ENCODE results near the gene HNRNPM. TPM values are rescaled to one million over a fixed set of nuclear protein-coding genes. Genes with fewer than 3 reads are reported as not detected.
"Not testable (repeated sequence)": the region's sequence is repeated elsewhere in the genome, so short reads cannot be mapped to it uniquely, and the experiment has no call there.

HNRNPM gene
- total RNA-seq, 6 experiments from 2014 or later = 144 to 217 (median 194) TPM

GRCh38 chr19:8416796-8417195, 28.0 kb upstream of the HNRNPM start:
- H3K9me3 Mint-ChIP-seq = no peaks in the 10 kb centered on the region
- peaks cover 5% of the 10 kb centered on the region; the same call in 1 of the 2 replicates for H3K4me1 Mint-ChIP-seq (ENCODE audit: low read depth)
- H3K27me3 Mint-ChIP-seq (ENCODE audit: insufficient read depth) = peaks cover 2% of the 10 kb centered on the region; the same call in 1 of the 2 replicates
- no peak for TF ChIP-seq CTCF (IDR thresholded peaks at IDR 0.05)
- no peak overlapping the region for H3K4me3 Mint-ChIP-seq
- H3K27ac Mint-ChIP-seq = no peak overlapping the region
- no peak for DNase-seq
- no peaks in the 10 kb centered on the region for H3K36me3 Mint-ChIP-seq (ENCODE audit: low read depth)

GRCh38 chr19:8421484-8422461, 23.0 kb upstream of the HNRNPM start:
- TF ChIP-seq CTCF (IDR thresholded peaks at IDR 0.05) = no peak
- H3K27me3 Mint-ChIP-seq (ENCODE audit: insufficient read depth) = no peaks in the 10 kb centered on the region; the same call in 1 of the 2 replicates
- no peak overlapping the region for H3K4me3 Mint-ChIP-seq
- no peaks in the 10 kb centered on the region for H3K36me3 Mint-ChIP-seq (ENCODE audit: low read depth)
- H3K9me3 Mint-ChIP-seq = no peaks in the 10 kb centered on the region
- peaks cover 15% of the 10 kb centered on the region for H3K4me1 Mint-ChIP-seq (ENCODE audit: low read depth)
- no peak for DNase-seq
- H3K27ac Mint-ChIP-seq = no peak overlapping the region

- H3K27ac Mint-ChIP-seq = peak overlapping the region; percentile 64
- peak; percentile 97 for DNase-seq
- no peaks in the 10 kb centered on the region; the same call in 1 of the 2 replicates for H3K27me3 Mint-ChIP-seq (ENCODE audit: insufficient read depth)
- H3K36me3 Mint-ChIP-seq (ENCODE audit: low read depth) = no peaks in the 10 kb centered on the region
- H3K4me3 Mint-ChIP-seq = peak overlapping the region; percentile 39; the same call in 1 of the 2 replicates
- TF ChIP-seq CTCF (IDR thresholded peaks at IDR 0.05) = no peak
- no peaks in the 10 kb centered on the region for H3K9me3 Mint-ChIP-seq
- H3K4me1 Mint-ChIP-seq (ENCODE audit: low read depth) = peaks cover 15% of the 10 kb centered on the region
Observed at GRCh38 chr19:8423817-8424223, 21.0 kb upstream of the HNRNPM start.

- not testable (repeated sequence) for H3K27me3 Mint-ChIP-seq (ENCODE audit: insufficient read depth); H3K4me3 Mint-ChIP-seq; H3K27ac Mint-ChIP-seq; H3K9me3 Mint-ChIP-seq; H3K36me3 Mint-ChIP-seq (ENCODE audit: low read depth); DNase-seq
- peaks cover 15% of the 10 kb centered on the region for H3K4me1 Mint-ChIP-seq (ENCODE audit: low read depth)
Observed at GRCh38 chr19:8425331-8425730, 19.4 kb upstream of the HNRNPM start.

GRCh38 chr19:8426283-8426682, 18.5 kb upstream of the HNRNPM start:
- Mint-ChIP-seq H3K36me3 (ENCODE audit: low read depth) (no peaks in the 10 kb centered on the region), H3K27me3 (ENCODE audit: insufficient read depth) (no peaks in the 10 kb centered on the region; the same call in 1 of the 2 replicates), H3K27ac (no peak overlapping the region), H3K4me1 (ENCODE audit: low read depth) (peaks cover 15% of the 10 kb centered on the region), H3K9me3 (no peaks in the 10 kb centered on the region), H3K4me3 (no peak overlapping the region)
- TF ChIP-seq CTCF (IDR thresholded peaks at IDR 0.05) = no peak
- no peak for DNase-seq

GRCh38 chr19:8429044-8429443, 15.7 kb upstream of the HNRNPM start:
- no peak overlapping the region for H3K27ac Mint-ChIP-seq
- no peak for DNase-seq
- no peak for TF ChIP-seq CTCF (IDR thresholded peaks at IDR 0.05)
- H3K4me3 Mint-ChIP-seq = no peak overlapping the region
- no peaks in the 10 kb centered on the region for H3K9me3 Mint-ChIP-seq
- no peaks in the 10 kb centered on the region; the same call in 1 of the 2 replicates for H3K27me3 Mint-ChIP-seq (ENCODE audit: insufficient read depth)
- H3K4me1 Mint-ChIP-seq (ENCODE audit: low read depth) = peaks cover 3% of the 10 kb centered on the region
- no peaks in the 10 kb centered on the region for H3K36me3 Mint-ChIP-seq (ENCODE audit: low read depth)
